ENCODE measurements around the gene GSTM5.
"Not testable (repeated sequence)": the region's sequence is repeated elsewhere in the genome, so short reads cannot be mapped to it uniquely, and the experiment has no call there.

Gene GSTM5

DNA sequence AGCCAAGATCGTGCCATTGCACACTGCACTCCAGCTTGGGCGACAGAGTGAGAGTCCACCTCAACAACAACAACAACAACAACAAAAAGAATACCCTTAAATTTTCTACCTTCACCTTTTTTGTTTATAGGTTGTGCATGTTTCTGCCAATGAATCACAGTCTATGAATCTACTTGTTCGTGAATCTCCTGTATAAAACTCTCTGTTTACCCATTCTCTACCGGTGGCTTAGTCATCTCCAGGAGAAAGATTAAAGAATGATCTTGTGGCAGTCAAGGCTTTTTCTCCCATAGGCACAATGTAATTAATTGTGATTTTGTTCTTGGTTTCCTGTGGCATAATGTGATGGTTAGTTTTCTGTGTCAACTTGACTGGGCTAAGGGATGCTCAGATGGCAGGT lies 14.2 kb upstream of the GSTM5 start:
- not testable (repeated sequence) for DNase-seq

- DNase-seq = not testable (repeated sequence)
Observed at GRCh38 chr1:109702940-109703339, 9.1 kb upstream of the GSTM5 start.

- DNase-seq = no peak
Observed at GRCh38 chr1:109704173-109704572, 7.9 kb upstream of the GSTM5 start.

GRCh38 chr1:109705411-109705810 lies 6.6 kb upstream of the GSTM5 start:
- DNase-seq = no peak

- not testable (repeated sequence) for DNase-seq
Observed at GRCh38 chr1:109708949-109709348, 3.1 kb upstream of the GSTM5 start.

GRCh38 chr1:109709822-109710221 lies 2.2 kb upstream of the GSTM5 start:
- DNase-seq = not testable (repeated sequence)

GRCh38 chr1:109712321-109712864 lies 342 bp downstream of the GSTM5 start:
- DNase-seq = no peak

GRCh38 chr1:109713636-109714035 lies 1.6 kb downstream of the GSTM5 start:
- DNase-seq = no peak

DNA sequence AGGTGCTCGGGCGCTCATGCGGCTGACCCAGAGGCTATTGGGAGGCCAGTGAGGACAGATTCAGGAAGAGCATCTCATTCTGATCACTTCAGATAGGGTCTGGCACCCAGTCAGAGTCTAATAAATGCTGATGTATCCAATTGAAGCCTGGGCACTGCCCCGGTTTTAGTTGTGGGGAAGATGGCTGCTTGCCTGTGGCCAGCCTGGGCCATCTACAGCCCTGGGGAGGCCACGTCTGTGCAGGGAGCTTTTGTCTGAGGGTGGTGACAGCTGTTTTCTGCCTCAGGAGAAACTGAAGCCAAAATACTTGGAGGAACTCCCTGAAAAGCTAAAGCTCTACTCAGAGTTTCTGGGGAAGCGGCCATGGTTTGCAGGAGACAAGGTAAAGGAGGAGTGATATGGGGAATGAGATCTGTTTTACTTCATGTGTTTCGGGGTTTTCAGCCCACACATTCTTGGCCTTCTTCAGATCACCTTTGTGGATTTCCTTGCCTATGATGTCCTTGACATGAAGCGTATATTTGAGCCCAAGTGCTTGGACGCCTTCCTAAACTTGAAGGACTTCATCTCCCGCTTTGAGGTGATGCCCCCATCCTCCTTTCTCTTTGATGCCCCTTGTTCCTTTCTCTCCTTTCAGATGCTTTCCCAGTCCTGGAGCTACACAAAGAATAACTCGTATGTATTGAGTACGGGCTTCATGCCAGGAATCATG lies 2.8 kb downstream of the GSTM5 start:
- no peak for DNase-seq

DNA sequence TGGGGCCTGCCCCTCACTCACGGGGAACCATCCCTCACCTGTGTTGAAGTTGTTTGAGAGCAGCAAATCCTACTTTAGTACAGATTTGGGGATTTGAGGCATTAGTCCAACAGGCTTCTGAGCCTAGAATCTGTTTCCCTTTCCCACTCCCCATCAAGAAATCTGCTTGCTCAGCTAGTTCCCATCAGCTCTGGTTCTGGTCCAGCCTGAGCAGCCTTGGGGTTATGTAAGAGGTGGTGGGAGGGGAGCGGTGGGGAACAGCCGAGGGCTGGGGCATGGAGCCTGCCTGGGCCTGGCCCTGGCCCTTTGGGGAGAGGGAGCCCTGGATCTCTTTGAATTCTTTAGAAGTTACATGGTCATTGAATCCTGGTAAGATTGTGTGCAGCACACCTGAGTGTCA lies 4.1 kb downstream of the GSTM5 start:
- no peak for DNase-seq

GRCh38 chr1:109716570-109717090 lies 4.6 kb downstream of the GSTM5 start:
- DNase-seq = no peak

DNA sequence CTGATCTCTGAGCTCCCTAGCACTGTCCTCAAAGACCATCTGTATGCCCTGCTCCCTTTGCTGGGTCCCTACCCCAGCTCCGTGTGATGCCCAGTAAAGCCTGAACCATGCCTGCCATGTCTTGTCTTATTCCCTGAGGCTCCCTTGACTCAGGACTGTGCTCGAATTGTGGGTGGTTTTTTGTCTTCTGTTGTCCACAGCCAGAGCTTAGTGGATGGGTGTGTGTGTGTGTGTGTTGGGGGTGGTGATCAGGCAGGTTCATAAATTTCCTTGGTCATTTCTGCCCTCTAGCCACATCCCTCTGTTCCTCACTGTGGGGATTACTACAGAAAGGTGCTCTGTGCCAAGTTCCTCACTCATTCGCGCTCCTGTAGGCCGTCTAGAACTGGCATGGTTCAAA lies 5.7 kb downstream of the GSTM5 start:
- DNase-seq = no peak

DNA sequence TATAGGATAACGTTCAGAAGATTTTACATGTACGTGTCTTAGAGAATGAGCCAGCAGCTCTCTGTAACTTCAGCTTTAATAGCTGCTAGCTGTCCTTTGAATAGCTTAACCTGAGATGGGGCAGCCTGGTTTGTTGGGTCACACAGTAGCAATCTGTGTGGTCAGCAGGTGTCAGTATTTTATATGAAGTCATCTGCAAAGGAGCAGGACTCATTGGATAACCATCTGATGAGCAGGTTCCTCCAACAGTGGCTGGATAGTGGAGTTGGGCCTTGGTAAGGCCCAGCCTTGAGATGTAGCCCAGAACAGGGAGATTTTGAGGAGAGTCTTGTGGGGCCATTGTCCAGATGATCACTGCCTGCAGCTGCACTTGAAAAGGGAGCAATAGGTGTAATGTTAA lies 6.4 kb downstream of the GSTM5 start:
- no peak for DNase-seq

DNA sequence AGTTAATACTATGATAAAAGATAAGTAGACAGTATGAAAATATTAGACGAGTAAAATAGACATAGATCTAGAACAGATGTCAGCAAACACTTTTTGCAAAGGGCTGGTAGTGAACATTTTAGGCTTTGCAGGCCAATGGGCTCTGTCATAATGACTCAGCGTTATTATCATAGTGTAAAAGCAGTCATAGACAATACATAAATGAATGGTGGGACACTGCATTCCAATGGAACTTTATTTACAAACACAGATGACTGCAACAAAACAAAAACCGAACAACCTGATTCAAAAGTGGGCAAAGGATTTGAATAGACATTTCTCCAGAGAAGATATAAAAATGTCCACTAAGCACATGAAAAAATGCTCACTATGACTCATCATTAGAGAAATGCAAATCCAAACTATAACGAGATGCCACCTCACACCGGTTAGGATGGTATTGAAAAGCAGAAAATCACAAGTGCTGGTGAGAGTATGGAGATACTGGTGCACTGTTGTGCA lies 7.3 kb downstream of the GSTM5 start:
- no peak for DNase-seq

GRCh38 chr1:109721042-109721441 lies 9.0 kb downstream of the GSTM5 start:
- DNase-seq = no peak

DNA sequence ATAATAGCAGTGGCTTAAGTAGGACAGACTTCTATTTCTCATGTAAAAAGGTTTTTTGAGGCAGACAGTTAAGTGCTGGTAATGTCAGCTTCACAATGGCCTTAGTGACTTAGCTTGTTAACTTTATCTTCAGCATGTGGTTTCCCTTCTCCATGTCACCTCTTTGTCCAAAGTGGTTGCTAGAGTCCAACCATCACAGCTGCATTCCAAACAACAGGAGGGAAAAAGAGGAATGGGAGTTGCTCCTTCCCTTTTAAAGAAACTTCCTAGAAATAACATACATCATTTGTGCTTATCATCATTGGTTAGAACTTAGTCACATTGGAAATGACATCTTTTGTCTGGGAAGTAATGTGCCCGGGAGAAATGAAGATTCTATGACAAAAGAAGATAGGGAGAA lies 9.9 kb downstream of the GSTM5 start:
- no peak for DNase-seq

GRCh38 chr1:109722908-109723691 lies 11.0 kb downstream of the GSTM5 start:
- DNase-seq = no peak

GRCh38 chr1:109724933-109725332 lies 12.9 kb downstream of the GSTM5 start:
- no peak for DNase-seq

- DNase-seq = no peak
Observed at GRCh38 chr1:109725510-109725909, 13.5 kb downstream of the GSTM5 start.

GRCh38 chr1:109726007-109726406 lies 14.0 kb downstream of the GSTM5 start:
- no peak for DNase-seq

- DNase-seq = no peak
Observed at GRCh38 chr1:109726728-109727373, 14.8 kb downstream of the GSTM5 start.

GRCh38 chr1:109728870-109729269 lies 16.8 kb downstream of the GSTM5 start:
- no peak for DNase-seq

DNA sequence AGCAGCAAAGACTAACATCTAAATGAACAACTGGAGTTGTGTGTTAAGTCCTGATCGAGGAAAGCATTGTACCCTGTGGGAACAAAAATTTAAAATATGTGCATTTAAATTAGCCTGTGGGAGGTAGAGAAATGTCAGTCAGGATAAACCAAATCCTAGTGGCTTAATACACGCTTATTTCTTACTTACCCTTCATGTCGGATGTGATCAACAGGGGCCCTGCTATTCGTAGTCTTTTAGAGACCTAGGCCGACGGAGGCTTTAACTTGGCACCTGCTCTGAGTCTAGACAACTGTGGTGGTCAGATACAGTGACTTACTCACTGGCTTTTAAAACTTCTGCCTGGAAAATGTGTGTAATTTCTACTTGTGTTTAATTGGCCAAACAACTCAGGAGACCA lies 18.6 kb downstream of the GSTM5 start:
- no peak for DNase-seq

Data from NCI-H2227 treated with DMSO at 0.1 percent for 48 hours (cell line).